Keratinocyte (primary cell): Measurements from ENCODE around the gene ZGRF1. TPM values are rescaled to one million over a fixed set of nuclear protein-coding genes. Genes with fewer than 3 reads are reported as not detected.
"Not testable (repeated sequence)": the region's sequence is repeated elsewhere in the genome, so short reads cannot be mapped to it uniquely, and the experiment has no call there.

Experiments used
- DNase-seq: peaks from one replicate; pipeline ENCODE4 v3.0.0-alpha.2; 2011; ENCODE audit warnings: low read depth, missing footprints, low spot score
- FAIRE-seq: peaks from 2 replicates; lab custom pipeline; 2011; peaks lifted over from hg19 to GRCh38; lab: Jason Lieb, UNC
- H2AFZ ChIP-seq: 2 replicates; pipeline ENCODE4 v1.6.0; 2012; ENCODE audit warnings: low read length, control low read depth, inconsistent platforms; ENCODE audit not compliant: control insufficient read depth
- H3K27ac ChIP-seq: 2 replicates; pipeline ENCODE4 v1.5.1; 2011; ENCODE audit warnings: low read length; ENCODE audit not compliant: control insufficient read depth, insufficient read depth
- H3K27me3 ChIP-seq: 3 replicates; pipeline ENCODE4 v1.6.0; 2011; ENCODE audit warnings: low read length; ENCODE audit not compliant: control insufficient read depth, insufficient read depth; ENCODE audit errors: extremely low read depth
- H3K36me3 ChIP-seq, 2 experiments: 2 replicates in 1 of 2; 3 replicates in 1 of 2; pipeline ENCODE4 v1.5.1; 2011; ENCODE audit warnings: low read length in 2 of 2, mild to moderate bottlenecking in 1 of 2; ENCODE audit not compliant: control insufficient read depth in 2 of 2, insufficient read depth in 2 of 2; ENCODE audit errors: extremely low read depth in 1 of 2
- H3K4me1 ChIP-seq: 3 replicates; pipeline ENCODE4 v1.5.1; 2011; ENCODE audit warnings: low read length; ENCODE audit not compliant: control insufficient read depth, insufficient read depth; ENCODE audit errors: extremely low read depth
- H3K4me2 ChIP-seq: 3 replicates; pipeline ENCODE4 v1.6.0; 2011; ENCODE audit warnings: low read depth, low read length; ENCODE audit not compliant: control insufficient read depth, insufficient read depth; ENCODE audit errors: extremely low read depth
- H3K4me3 ChIP-seq, 3 experiments: fragments of 200-600 bp in 1 of 3; sonication (generic) in 1 of 3; 2 replicates in 2 of 3; 3 replicates in 1 of 3; pipeline ENCODE4 v1.5.1; 2011 to 2016; ENCODE audit warnings: low read length in 3 of 3, mild to moderate bottlenecking in 3 of 3, control low read depth in 2 of 3, inconsistent platforms in 1 of 3, low read depth in 1 of 3, mixed read lengths in 1 of 3, mixed run types in 1 of 3, moderate library complexity in 1 of 3; ENCODE audit not compliant: control insufficient read depth in 2 of 3, insufficient read depth in 2 of 3; ENCODE audit errors: extremely low read depth in 1 of 3
- H3K79me2 ChIP-seq: 2 replicates; pipeline ENCODE4 v1.6.0; 2012; ENCODE audit warnings: low read length; ENCODE audit not compliant: control insufficient read depth, insufficient read depth
- H3K9ac ChIP-seq: 3 replicates; pipeline ENCODE4 v1.6.0; 2011; ENCODE audit warnings: low read length; ENCODE audit not compliant: control insufficient read depth, insufficient read depth; ENCODE audit errors: extremely low read depth
- H3K9me1 ChIP-seq: 3 replicates; pipeline ENCODE4 v1.6.0; 2011; ENCODE audit warnings: low read length; ENCODE audit not compliant: control insufficient read depth, insufficient read depth; ENCODE audit errors: extremely low read depth
- H3K9me3 ChIP-seq: 2 replicates; pipeline ENCODE4 v1.5.1; 2012; ENCODE audit warnings: low read depth, low read length; ENCODE audit not compliant: control insufficient read depth
- H4K20me1 ChIP-seq: 3 replicates; pipeline ENCODE4 v1.6.0; 2011; ENCODE audit warnings: low read length; ENCODE audit not compliant: control insufficient read depth, insufficient read depth; ENCODE audit errors: extremely low read depth
- EZH2 ChIP-seq: IDR thresholded peaks from one replicate; pipeline ENCODE4 v1.6.1; 2012; ENCODE audit warnings: inconsistent platforms, mild to moderate bottlenecking, low read length, moderate library complexity
- dilution Hi-C: fragments of 300-500 bp; cut with MboI; formaldehyde crosslinking; loops from one replicate; pipeline ENCODE4 v1.7.0; 2020; ENCODE audit warnings: low sequenced_read_pairs; ENCODE audit not compliant: extremely low pct_ligation_motif_present
- polyA plus RNA-seq, 5 experiments: library from polyadenylated mRNA; depleted of rRNA in 3 of 5; stranded (reverse) in 3 of 5; stranded (forward) in 1 of 5; unstranded in 1 of 5; fragments of >200 nt; gene quantifications; 1 replicate in 1 of 5; 2 replicates in 3 of 5; 3 replicates in 1 of 5; pipeline versions ENCODE4 v1.2.1 to v1.2.3, GENCODE V29; 2011 to 2012; ENCODE audit warnings: missing spikeins in 2 of 5, low read depth in 1 of 5, low replicate concordance in 1 of 5
- TF ChIP-seq, protein P1 (sequence below), 3 experiments: IDR thresholded peaks in 1 of 3; conservative IDR thresholded peaks in 1 of 3; optimal IDR thresholded peaks in 1 of 3; 2 replicates in 2 of 3; 3 replicates in 1 of 3; pipeline versions ENCODE3 to v1.5.1; 2011; ENCODE audit warnings: low read length in 3 of 3, mild to moderate bottlenecking in 3 of 3, moderate library complexity in 2 of 3, control low read depth in 1 of 3, inconsistent platforms in 1 of 3; ENCODE audit not compliant: insufficient read depth in 2 of 3; ENCODE audit errors: extremely low read depth in 1 of 3

Gene ZGRF1
- polyA plus RNA-seq, 1 donor (not counting 4 experiments of a cell fraction or from before 2014, with no cell fraction given) = 3.6 TPM

DNA sequence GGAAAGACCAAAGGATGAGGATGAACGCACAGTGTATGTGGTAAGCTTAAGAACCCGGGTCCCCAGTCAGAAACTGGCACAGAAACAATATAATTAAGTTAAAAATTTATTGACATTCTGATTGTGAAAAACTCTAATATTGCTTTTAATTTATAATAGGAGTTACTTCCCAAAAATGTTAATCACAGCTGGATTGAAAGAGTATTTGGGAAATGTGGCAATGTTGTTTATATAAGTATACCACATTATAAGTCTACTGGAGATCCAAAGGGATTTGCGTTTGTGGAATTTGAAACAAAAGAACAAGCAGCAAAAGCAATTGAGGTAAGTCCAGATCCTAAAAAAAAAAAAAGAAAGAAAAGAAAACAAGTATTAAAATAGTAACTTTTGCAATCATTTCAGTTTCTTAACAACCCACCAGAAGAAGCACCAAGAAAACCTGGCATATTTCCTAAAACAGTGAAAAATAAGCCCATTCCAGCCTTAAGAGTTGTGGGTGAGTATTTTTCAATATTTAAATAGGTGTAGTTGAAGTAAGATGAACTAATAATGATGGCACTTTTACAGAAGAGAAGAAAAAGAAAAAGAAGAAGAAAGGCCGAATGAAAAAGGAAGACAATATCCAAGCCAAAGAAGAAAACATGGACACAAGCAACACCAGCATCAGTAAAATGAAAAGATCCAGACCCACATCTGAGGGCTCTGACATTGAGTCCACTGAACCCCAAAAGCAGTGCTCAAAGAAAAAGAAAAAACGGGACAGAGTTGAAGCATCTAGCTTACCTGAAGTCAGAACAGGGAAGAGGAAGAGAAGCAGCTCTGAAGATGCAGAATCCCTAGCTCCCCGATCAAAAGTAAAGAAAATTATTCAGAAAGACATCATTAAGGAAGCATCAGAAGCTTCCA is 10.2 kb upstream of the ZGRF1 start:
- H4K20me1 ChIP-seq = no peaks in the 10 kb centered on the region
- no peaks in the 10 kb centered on the region for H3K27me3 ChIP-seq
- H3K27ac ChIP-seq = no peak overlapping the region
- H3K9me3 ChIP-seq = no peaks in the 10 kb centered on the region
- TF ChIP-seq EZH2 = no peak
- TF ChIP-seq, protein P1, sequence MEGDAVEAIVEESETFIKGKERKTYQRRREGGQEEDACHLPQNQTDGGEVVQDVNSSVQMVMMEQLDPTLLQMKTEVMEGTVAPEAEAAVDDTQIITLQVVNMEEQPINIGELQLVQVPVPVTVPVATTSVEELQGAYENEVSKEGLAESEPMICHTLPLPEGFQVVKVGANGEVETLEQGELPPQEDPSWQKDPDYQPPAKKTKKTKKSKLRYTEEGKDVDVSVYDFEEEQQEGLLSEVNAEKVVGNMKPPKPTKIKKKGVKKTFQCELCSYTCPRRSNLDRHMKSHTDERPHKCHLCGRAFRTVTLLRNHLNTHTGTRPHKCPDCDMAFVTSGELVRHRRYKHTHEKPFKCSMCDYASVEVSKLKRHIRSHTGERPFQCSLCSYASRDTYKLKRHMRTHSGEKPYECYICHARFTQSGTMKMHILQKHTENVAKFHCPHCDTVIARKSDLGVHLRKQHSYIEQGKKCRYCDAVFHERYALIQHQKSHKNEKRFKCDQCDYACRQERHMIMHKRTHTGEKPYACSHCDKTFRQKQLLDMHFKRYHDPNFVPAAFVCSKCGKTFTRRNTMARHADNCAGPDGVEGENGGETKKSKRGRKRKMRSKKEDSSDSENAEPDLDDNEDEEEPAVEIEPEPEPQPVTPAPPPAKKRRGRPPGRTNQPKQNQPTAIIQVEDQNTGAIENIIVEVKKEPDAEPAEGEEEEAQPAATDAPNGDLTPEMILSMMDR (optimal IDR thresholded peaks at IDR 0.05 in 1 of 3, IDR thresholded peaks at IDR 0.05 in 1 of 3, conservative IDR thresholded peaks at IDR 0.05 in 1 of 3; ENCODE audit: extremely low read depth in 1 of 3, insufficient read depth in 2 of 3, low read length in 3 of 3) = no peak
- H2AFZ ChIP-seq = no peak overlapping the region
- FAIRE-seq = no peak
- H3K4me1 ChIP-seq = no peaks in the 10 kb centered on the region
- H3K9ac ChIP-seq = no peak overlapping the region
- H3K4me2 ChIP-seq = no peak overlapping the region
- H3K36me3 ChIP-seq = peaks cover 9 to 13% of the 10 kb centered on the region in 2 experiments
- DNase-seq = no peak
- dilution Hi-C loops = no loop called here
- H3K9me1 ChIP-seq = no peaks in the 10 kb centered on the region
- no peak overlapping the region for H3K4me3 ChIP-seq
- H3K79me2 ChIP-seq = peaks cover 3% of the 10 kb centered on the region

DNA sequence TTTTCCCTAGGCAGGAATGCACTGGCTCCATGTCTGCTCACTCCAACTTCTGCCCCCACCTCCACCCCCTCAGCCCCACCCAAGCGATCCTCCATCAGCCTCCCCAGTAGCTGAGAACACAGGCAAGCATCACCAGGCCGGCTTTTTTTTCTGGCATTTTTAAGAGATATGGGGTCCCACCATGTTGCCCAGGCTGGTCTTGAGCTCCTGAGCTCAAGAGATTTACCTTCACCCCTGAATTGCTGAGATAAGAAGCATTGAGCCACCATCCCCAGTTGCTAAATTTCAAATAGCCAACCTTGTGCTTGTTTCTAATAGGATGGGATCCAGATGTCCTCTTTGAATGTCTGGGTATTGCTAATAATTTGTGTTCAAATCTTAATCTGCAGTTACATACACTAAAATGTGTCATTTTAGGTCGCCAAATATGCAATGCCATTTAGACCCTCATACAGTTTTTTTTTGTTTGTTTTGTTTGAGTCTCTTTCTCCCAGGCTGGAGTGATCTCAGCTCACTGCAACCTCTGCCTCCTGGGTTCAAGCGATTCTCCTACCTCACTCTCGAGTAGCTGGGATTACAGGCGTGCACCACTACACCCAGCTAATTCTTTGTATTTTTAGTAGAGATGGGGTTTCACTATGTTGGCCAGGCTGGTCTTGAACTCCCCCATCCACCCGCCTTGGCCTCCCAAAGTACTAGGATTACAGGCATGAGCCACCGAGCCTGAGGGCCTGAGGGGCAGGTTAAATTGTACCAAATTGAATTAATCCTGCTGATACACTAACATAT is 9.0 kb upstream of the ZGRF1 start:
- dilution Hi-C loops = no loop called here
- FAIRE-seq (no peak), DNase-seq (no peak)
- Histone ChIP-seq H3K4me3 (no peak overlapping the region), H3K27ac (no peak overlapping the region), H3K27me3 (no peaks in the 10 kb centered on the region), H3K79me2 (peaks cover 5% of the 10 kb centered on the region), H2AFZ (no peak overlapping the region), H3K36me3 (peaks cover 9 to 12% of the 10 kb centered on the region in 2 experiments), H3K9me1 (no peaks in the 10 kb centered on the region), H3K4me1 (no peaks in the 10 kb centered on the region), H4K20me1 (no peaks in the 10 kb centered on the region), H3K4me2 (no peak overlapping the region), H3K9ac (no peak overlapping the region), H3K9me3 (no peaks in the 10 kb centered on the region)
- TF ChIP-seq, protein P1 (optimal IDR thresholded peaks at IDR 0.05 in 1 of 3, IDR thresholded peaks at IDR 0.05 in 1 of 3, conservative IDR thresholded peaks at IDR 0.05 in 1 of 3; ENCODE audit: extremely low read depth in 1 of 3, insufficient read depth in 2 of 3, low read length in 3 of 3) = no peak
- TF ChIP-seq EZH2 = no peak

DNA sequence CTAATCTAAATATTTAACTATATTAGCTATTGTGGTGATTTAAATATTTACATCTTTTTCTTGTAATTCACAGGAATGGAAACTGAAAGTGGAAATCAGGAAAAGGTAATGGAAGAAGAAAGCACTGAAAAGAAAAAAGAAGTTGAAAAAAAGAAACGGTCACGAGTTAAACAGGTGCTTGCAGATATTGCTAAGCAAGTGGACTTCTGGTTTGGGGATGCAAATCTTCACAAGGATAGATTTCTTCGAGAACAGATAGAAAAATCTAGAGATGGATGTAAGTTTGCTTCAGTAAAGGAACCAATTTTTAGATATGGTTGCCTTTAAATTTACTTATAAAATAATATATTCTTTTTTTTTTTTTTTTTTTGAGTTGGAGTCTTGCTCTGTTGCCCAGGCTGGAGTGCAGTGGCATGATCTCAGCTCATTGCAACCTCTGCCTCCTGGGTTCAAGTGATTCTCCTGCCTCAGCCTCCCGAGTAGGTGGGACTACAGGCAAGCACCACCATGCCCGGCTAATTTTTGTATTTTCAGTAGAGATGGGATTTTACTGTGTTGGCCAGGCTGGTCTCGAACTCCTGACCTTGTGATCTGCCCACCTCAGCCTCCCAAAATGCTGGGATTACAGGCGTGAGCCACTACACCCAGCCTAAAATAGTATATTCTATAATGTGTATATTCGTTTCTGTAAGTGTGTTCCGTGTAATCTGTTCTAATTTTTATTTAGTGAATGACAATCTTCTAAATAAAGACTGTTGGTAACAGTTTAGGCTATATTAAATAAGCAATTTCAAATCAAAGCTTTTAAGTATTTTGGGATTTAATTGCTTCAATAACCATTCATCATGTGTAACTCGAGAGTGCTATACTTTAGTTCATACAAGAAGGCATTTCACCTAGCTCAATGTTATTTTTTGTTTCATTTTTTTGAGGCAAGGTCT is 8.2 kb upstream of the ZGRF1 start:
- H3K9me1 ChIP-seq, H3K4me2 ChIP-seq, dilution Hi-C loops, H3K4me1 ChIP-seq, H3K27ac ChIP-seq, H4K20me1 ChIP-seq, H3K9ac ChIP-seq, FAIRE-seq, H2AFZ ChIP-seq, H3K4me3 ChIP-seq, DNase-seq, H3K9me3 ChIP-seq, H3K27me3 ChIP-seq, H3K36me3 ChIP-seq: not testable (repeated sequence)
- peaks cover 11% of the 10 kb centered on the region for H3K79me2 ChIP-seq
